CD4-positive, alpha-beta T cell treated with Interleukin-2 at 100 ng/mL for 4 hours (primary cell): ENCODE measurements around the gene CBFA2T3.

Source experiments
- DNase-seq: peaks from one replicate; pipeline ENCODE4 v3.0.0-alpha.2; 2020; ENCODE audit warnings: low spot score

CBFA2T3 gene

DNA sequence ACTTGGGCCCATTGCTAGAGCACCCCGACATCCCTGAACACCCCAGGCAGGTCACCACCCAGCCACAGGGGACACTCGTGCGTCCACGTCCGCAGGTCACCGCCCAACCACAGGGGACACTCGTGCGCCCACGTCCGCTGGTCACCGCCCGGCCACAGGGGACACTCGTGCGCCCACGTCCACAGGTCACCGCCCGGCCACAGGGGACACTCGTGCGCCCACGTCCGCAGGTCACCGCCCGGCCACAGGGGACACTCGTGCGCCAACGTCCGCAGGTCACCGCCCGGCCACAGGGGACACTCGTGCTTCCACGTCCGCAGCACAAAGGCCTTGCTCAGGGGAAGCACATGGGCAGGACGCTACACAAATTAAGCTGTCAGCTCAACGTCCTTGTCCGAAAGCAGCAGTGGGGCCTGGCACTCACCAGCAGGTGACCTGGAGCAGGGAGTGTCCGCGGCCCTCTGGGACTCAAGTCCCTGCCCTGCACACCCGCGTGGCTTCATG, 137.9 kb downstream of the CBFA2T3 start:
- DNase-seq = no peak

DNA sequence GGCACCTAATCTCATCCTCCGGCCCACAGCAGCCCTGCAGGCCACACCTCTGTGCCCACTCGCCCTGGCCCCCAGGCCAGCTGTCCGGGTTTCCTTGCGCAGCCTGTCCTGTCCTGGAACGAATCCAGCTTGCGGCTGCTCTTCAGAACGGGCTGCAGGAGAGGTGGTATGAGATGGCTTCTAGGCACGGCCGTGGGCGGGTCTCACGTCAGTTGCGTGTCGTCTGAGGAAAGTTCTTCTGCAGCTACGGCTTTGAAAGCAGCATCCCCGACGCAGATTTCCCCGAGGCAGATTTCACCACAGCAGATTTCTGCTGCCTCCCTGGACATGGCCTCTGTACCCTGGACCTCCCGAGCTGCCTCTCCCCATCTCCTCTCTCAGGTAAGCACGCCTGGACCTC, 138.4 kb downstream of the CBFA2T3 start:
- DNase-seq = no peak

DNA sequence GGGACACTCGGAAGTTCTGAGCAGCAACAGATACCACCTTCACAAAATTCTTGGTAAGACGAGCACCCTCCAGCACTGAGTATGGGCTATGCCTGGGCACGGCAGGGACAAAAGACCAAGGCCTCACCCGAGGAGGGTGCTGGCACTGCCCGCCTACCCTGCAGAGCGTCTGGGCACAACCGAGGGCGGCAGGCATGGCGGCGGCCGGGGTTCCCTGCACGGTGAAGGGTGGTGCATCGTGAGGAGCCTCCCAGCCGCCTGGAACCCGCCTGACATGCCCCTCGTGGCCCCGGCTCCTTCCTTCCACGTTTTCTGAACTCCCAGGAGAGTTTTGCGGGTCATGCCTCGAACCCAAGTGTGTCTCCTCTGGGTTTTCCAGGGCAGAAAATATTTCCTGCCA, 139.2 kb downstream of the CBFA2T3 start:
- DNase-seq = no peak

- no peak for DNase-seq
These were observed 140.2 kb downstream of the CBFA2T3 start for GRCh38 chr16:88836791-88837190.

GRCh38 chr16:88835818-88836217, 141.2 kb downstream of the CBFA2T3 start:
- DNase-seq = no peak

GRCh38 chr16:88835383-88835782, 141.6 kb downstream of the CBFA2T3 start:
- DNase-seq = no peak

- DNase-seq = no peak
These were observed 142.3 kb downstream of the CBFA2T3 start for GRCh38 chr16:88834670-88835069.

GRCh38 chr16:88833086-88833485, 143.9 kb downstream of the CBFA2T3 start:
- no peak for DNase-seq

DNA sequence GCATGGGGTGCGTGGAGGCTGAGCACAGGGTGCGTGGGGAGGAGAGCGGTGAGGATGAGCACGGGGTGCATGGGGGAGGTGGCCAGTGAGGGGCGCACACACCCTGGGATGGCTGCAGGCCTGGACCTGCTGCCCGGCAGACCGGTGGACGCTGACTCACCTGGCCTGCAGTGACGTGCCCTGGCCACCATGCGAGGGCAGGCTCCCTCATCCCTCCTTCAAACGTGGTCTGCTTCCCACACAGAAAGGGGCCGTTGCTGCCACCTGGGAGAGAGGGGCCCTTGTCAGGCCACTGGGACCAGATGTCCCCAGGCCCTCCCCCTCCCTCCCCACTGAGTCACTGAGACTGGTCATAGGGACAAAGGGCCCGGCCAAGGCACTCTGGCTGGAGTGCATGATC, 145.2 kb downstream of the CBFA2T3 start:
- DNase-seq = no peak

DNA sequence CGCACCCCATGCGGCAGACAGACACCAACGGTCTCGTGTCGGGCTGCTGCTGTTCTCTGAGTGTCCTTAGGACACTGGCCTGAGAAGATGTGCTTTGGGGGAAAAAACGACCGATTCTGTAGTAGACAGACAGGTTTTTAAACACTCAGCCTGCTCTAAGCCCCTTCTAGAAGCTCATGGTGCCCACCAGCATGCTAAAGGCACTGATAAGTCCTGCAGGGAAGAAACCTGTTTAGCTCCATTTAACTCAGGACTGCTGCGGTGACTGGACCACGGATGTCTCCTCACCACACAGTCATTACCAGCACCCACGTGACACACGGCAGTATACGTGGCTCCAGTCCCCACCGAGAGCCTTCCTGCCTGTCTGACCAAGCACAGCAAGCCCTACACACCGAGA, 146.2 kb downstream of the CBFA2T3 start:
- DNase-seq = no peak

- no peak for DNase-seq
These were observed 146.7 kb downstream of the CBFA2T3 start for GRCh38 chr16:88830258-88830657.

GRCh38 chr16:88828711-88829110, 148.3 kb downstream of the CBFA2T3 start:
- DNase-seq = no peak

GRCh38 chr16:88827727-88828126, 149.3 kb downstream of the CBFA2T3 start:
- no peak for DNase-seq

- no peak for DNase-seq
These were observed 150.8 kb downstream of the CBFA2T3 start for GRCh38 chr16:88826070-88826840.

DNA sequence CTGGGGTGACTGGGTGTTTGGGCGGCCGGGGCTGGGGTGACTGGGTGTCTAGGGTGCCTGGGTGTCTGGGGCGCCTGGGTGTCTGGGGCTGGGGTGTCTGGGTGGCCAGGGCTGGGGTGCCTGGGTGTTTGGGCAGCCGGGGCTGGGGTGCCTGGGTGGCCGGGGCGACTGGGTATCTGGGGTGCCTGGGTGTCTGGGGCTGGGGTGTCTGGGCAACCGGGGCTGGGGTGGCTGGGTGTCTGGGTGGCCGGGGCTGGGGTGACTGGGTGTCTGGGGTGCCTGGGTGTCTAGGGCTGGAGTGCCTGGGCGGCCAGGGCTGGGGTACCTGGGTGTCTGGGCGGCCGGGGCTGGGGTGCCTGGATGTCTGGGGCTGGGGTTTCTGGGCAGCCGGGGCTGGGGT, 151.9 kb downstream of the CBFA2T3 start:
- DNase-seq = no peak
